Measurements from ENCODE around the gene STH. TPM values are rescaled to one million over a fixed set of nuclear protein-coding genes. Genes with fewer than 3 reads are reported as not detected.

The STH gene
- total and polyA plus RNA-seq, 9 of the 15 experiments (the other 6 are each of a cell fraction or from before 2014, with no cell fraction given): not detected

GRCh38 chr17:46029627-46030026, 30.6 kb downstream of the STH start:
- no peak for DNase-seq (ENCODE audit: extremely low read depth in 1 of 4, low spot score in 3 of 4)
- ChIA-PET POLR2A (interaction anchor here (0.5 to 1.6 kb wide), 4 partner anchors 12 to 389 kb away, joined by 3 to 5 read pairs (median 3); no protein-coding TSS in a partner anchor), CTCF (ENCODE audit: low intra/inter-chr PET ratio) (interaction anchor here (0.9 kb wide), 1 partner anchor 11 kb away, joined by 3 read pairs; no protein-coding TSS in a partner anchor)
- no peaks in the 10 kb centered on the region for H3K27me3 ChIP-seq (ENCODE audit: control insufficient read depth in 2 of 2, insufficient read depth in 2 of 2, low read length in 2 of 2)
- H4K20me1 ChIP-seq (replicated peaks; ENCODE audit: control insufficient read depth, insufficient read depth, low read length): no peaks in the 10 kb centered on the region
- no peak for TF ChIP-seq ZNF24 (IDR thresholded peaks at IDR 0.05)
- no peak for TF ChIP-seq SMARCC2 (IDR thresholded peaks at IDR 0.05; ENCODE audit: low read depth)
- TF ChIP-seq ZNF217 (CRISPR knock-in tag; IDR thresholded peaks at IDR 0.05): no peak
- TF ChIP-seq C11orf30 (IDR thresholded peaks at IDR 0.05; ENCODE audit: low read depth): no peak
- no peak for TF ChIP-seq ZNF197 (CRISPR knock-in tag; IDR thresholded peaks at IDR 0.05; ENCODE audit: low read depth)
- TF ChIP-seq KLF10 (CRISPR knock-in tag; IDR thresholded peaks at IDR 0.05): no peak
- no peak for TF ChIP-seq PTRF (tag; IDR thresholded peaks at IDR 0.05)
- no peak for TF ChIP-seq JUN (IDR thresholded peaks at IDR 0.05; ENCODE audit: borderline replicate concordance, low read depth, low read length)
- TF ChIP-seq JUN (CRISPR knock-in tag; IDR thresholded peaks at IDR 0.05; ENCODE audit: borderline replicate concordance): no peak
- no peak for TF ChIP-seq LCOR (CRISPR knock-in tag; IDR thresholded peaks at IDR 0.05)
- no peak for TF ChIP-seq DACH1 (IDR thresholded peaks at IDR 0.05; ENCODE audit: partially characterized antibody)
- TF ChIP-seq, protein P1, sequence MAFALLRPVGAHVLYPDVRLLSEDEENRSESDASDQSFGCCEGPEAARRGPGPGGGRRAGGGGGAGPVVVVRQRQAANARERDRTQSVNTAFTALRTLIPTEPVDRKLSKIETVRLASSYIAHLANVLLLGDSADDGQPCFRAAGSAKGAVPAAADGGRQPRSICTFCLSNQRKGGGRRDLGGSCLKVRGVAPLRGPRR (CRISPR knock-in tag; IDR thresholded peaks at IDR 0.05): no peak
- TF ChIP-seq JUNB (CRISPR knock-in tag; conservative IDR thresholded peaks at IDR 0.05): no peak
- no peak for TF ChIP-seq GATAD2A (IDR thresholded peaks at IDR 0.05)
- no peak for TF ChIP-seq SRSF3 (IDR thresholded peaks at IDR 0.05; ENCODE audit: insufficient read depth, low read length)
- no peak for TF ChIP-seq CHCHD3 (CRISPR knock-in tag; IDR thresholded peaks at IDR 0.05)
- no peak for TF ChIP-seq ZNF311 (CRISPR knock-in tag; IDR thresholded peaks at IDR 0.05)
- no peak for TF ChIP-seq HNRNPK (IDR thresholded peaks at IDR 0.05; ENCODE audit: low read depth, low read length, poor library complexity, severe bottlenecking)
- TF ChIP-seq DEAF1 (CRISPR knock-in tag; IDR thresholded peaks at IDR 0.05): no peak
- no peak for TF ChIP-seq ZNF354B (CRISPR knock-in tag; IDR thresholded peaks at IDR 0.05)
- no peak for TF ChIP-seq FOXP4 (CRISPR knock-in tag; IDR thresholded peaks at IDR 0.05; ENCODE audit: borderline replicate concordance)
- no peak for FAIRE-seq
- no peaks in the 10 kb centered on the region for H3K79me2 ChIP-seq (ENCODE audit: control insufficient read depth, insufficient read depth, low read length)
- no TSS peak for BruUV-seq (replicated peaks)
- H3K4me3 ChIP-seq: no peak overlapping the region
- H3K4me1 ChIP-seq (replicated peaks in 1 of 2; ENCODE audit: control insufficient read depth in 2 of 2, insufficient read depth in 2 of 2, low read length in 2 of 2): peaks cover 0 to 6% of the 10 kb centered on the region in 2 experiments; a peak in 2 of 5 replicates
- no peak overlapping the region for H3K27ac ChIP-seq (ENCODE audit: extremely low read depth, low read depth, low read length)
- intact Hi-C loops (cut with micrococcal nuclease): no loop called here
- H2AFZ ChIP-seq (ENCODE audit: low read depth, low read length): no peak overlapping the region
- 98% methylated on average over 6 of the region's 6 CpGs for WGBS (ENCODE audit: insufficient coverage, low coverage, missing lambda C conversion rate)
- ATAC-seq: no peak
- H3K36me3 ChIP-seq (ENCODE audit: control insufficient read depth, insufficient read depth, low read length): peaks cover 70% of the 10 kb centered on the region; the same call in 2 of the 3 replicates
- in situ Hi-C loops (cut with MboI): no loop called here
- H3K9me1 ChIP-seq (ENCODE audit: control insufficient read depth, insufficient read depth, low read length): no peaks in the 10 kb centered on the region
- no peak overlapping the region for H3K9ac ChIP-seq (ENCODE audit: insufficient read depth in 1 of 2, low read depth in 2 of 2, low read length in 2 of 2)
- no peak overlapping the region for H3K4me2 ChIP-seq (ENCODE audit: insufficient read depth, low read length)
- no peaks in the 10 kb centered on the region for H3K9me3 ChIP-seq (replicated peaks; ENCODE audit: control insufficient read depth, insufficient read depth, low read depth, low read length)

Measured in K562 (cell line).